ENCODE measurements around the gene SEPTIN12.

DNA sequence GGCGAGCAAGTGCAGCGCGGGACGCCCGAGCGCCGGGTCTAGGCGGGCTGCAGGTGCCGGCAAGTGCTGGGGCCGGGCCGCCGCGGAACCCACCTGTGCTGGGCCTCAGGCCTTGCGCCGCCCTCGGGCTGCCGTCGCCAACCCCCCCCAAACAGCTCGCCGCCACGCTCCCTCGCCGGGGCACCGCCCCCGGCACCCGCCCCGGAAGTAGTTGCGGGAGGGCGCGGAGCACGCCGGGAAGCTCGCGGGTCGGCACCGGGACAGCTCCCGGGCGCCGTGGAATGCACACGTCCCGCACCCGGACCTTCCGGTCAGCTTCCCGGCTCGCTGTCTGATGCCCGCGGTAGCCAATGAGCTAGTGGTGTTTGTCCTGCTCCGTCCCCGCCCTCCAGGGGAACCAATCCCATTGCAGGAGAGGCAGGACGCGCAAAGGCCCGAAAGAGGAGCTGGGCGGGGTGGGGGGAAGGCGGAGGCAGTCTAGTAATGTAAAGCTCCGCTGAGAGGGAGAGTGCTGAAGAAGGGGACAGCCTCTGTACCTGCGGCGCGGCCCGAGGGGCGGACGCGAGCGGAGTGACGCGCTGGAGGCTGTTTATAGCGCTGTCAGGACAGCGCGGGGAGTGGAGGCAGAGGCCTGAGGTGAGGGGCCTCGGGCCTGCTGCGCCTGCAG, 53.9 kb downstream of the SEPTIN12 start, which contains the start of the genes ANKS3 and DNAAF8:
- TF ChIP-seq, protein P1, sequence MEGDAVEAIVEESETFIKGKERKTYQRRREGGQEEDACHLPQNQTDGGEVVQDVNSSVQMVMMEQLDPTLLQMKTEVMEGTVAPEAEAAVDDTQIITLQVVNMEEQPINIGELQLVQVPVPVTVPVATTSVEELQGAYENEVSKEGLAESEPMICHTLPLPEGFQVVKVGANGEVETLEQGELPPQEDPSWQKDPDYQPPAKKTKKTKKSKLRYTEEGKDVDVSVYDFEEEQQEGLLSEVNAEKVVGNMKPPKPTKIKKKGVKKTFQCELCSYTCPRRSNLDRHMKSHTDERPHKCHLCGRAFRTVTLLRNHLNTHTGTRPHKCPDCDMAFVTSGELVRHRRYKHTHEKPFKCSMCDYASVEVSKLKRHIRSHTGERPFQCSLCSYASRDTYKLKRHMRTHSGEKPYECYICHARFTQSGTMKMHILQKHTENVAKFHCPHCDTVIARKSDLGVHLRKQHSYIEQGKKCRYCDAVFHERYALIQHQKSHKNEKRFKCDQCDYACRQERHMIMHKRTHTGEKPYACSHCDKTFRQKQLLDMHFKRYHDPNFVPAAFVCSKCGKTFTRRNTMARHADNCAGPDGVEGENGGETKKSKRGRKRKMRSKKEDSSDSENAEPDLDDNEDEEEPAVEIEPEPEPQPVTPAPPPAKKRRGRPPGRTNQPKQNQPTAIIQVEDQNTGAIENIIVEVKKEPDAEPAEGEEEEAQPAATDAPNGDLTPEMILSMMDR (IDR thresholded peaks at IDR 0.05; ENCODE audit: poor library complexity): no peak
- TF ChIP-seq EZH2 (IDR thresholded peaks at IDR 0.05; ENCODE audit: borderline replicate concordance): no peak

All from hepatocyte (in vitro differentiated cells).